GM11168 (cell line): ENCODE results near the gene SERINC5.
"Not testable (repeated sequence)": the region's sequence is repeated elsewhere in the genome, so short reads cannot be mapped to it uniquely, and the experiment has no call there.

Source experiments
- in situ Hi-C: fragments of 300-500 bp; cut with MboI; formaldehyde crosslinking; loops from one replicate; pipeline ENCODE4 v1.12.0; 2022; ENCODE audit warnings: low sequenced_read_pairs; ENCODE audit not compliant: unreplicated experiment

SERINC5 gene

GRCh38 chr5:80182809-80183580 is 72.9 kb downstream of the SERINC5 start:
- in situ Hi-C loops = no loop called here

- in situ Hi-C loops = no loop called here
Observed at GRCh38 chr5:80181618-80182211, 74.1 kb downstream of the SERINC5 start.

GRCh38 chr5:80177236-80177635 is 78.6 kb downstream of the SERINC5 start:
- in situ Hi-C loops = no loop called here

GRCh38 chr5:80175337-80175736 is 80.5 kb downstream of the SERINC5 start:
- in situ Hi-C loops = no loop called here

GRCh38 chr5:80174790-80175189 is 81.1 kb downstream of the SERINC5 start:
- in situ Hi-C loops = no loop called here

- in situ Hi-C loops = no loop called here
Observed at GRCh38 chr5:80172067-80172695, 83.7 kb downstream of the SERINC5 start.

- in situ Hi-C loops = no loop called here
Observed at GRCh38 chr5:80170117-80170535, 85.7 kb downstream of the SERINC5 start.

- in situ Hi-C loops = no loop called here
Observed at GRCh38 chr5:80168388-80169028, 87.3 kb downstream of the SERINC5 start.

- in situ Hi-C loops = no loop called here
Observed at GRCh38 chr5:80165452-80165851, 90.4 kb downstream of the SERINC5 start.

GRCh38 chr5:80161165-80161564 is 94.7 kb downstream of the SERINC5 start:
- in situ Hi-C loops = no loop called here

GRCh38 chr5:80160242-80160641 is 95.6 kb downstream of the SERINC5 start:
- in situ Hi-C loops = no loop called here

GRCh38 chr5:80159133-80159815 is 96.6 kb downstream of the SERINC5 start:
- in situ Hi-C loops = no loop called here

GRCh38 chr5:80156156-80156555 is 99.7 kb downstream of the SERINC5 start:
- in situ Hi-C loops = no loop called here

- in situ Hi-C loops = no loop called here
Observed at GRCh38 chr5:80154749-80155148, 101.1 kb downstream of the SERINC5 start.

GRCh38 chr5:80154289-80154688 is 101.6 kb downstream of the SERINC5 start:
- in situ Hi-C loops = not testable (repeated sequence)

- in situ Hi-C loops = no loop called here
Observed at GRCh38 chr5:80153586-80154126, 102.2 kb downstream of the SERINC5 start.

- in situ Hi-C loops = no loop called here
Observed at GRCh38 chr5:80152778-80153177, 103.1 kb downstream of the SERINC5 start.

- in situ Hi-C loops = no loop called here
Observed at GRCh38 chr5:80151890-80152289, 104.0 kb downstream of the SERINC5 start.

- in situ Hi-C loops = no loop called here
Observed at GRCh38 chr5:80150731-80151130, 105.1 kb downstream of the SERINC5 start.

GRCh38 chr5:80149161-80149609 is 106.7 kb downstream of the SERINC5 start:
- in situ Hi-C loops = no loop called here
